Testis (tissue), 3 donors: ENCODE measurements around the gene SFR1. TPM values are rescaled to one million over a fixed set of nuclear protein-coding genes. Genes with fewer than 3 reads are reported as not detected.

Experiments used
- DNase-seq: peaks from one replicate; pipeline ENCODE4 v3.0.0-alpha.2; 2019
- H3K27ac ChIP-seq, 2 donors: fragments of 200-600 bp; sonication (generic); one replicate each; pipeline ENCODE4 v1.5.1; 2019
- H3K27me3 ChIP-seq: fragments of 200-600 bp; sonication (generic); one replicate; pipeline ENCODE4 v1.5.1; 2019
- H3K36me3 ChIP-seq: fragments of 200-600 bp; sonication (generic); one replicate; pipeline ENCODE4 v1.5.1; 2017; ENCODE audit warnings: low read depth; ENCODE audit errors: missing control alignments
- H3K4me1 ChIP-seq: fragments of 200-600 bp; sonication (generic); one replicate; pipeline ENCODE4 v1.5.1; 2019
- H3K4me3 ChIP-seq, 2 donors: fragments of 200-600 bp; sonication (generic); one replicate each; pipeline ENCODE4 v1.5.1; 2017 to 2019
- H3K9me3 ChIP-seq: fragments of 200-600 bp; sonication (generic); one replicate; pipeline ENCODE4 v1.5.1; 2017
- CTCF ChIP-seq, 3 experiments: fragments of 450-650 bp in 2 of 3; fragments of 200-600 bp in 1 of 3; sonication (generic) in 1 of 3; IDR thresholded peaks; one replicate each; pipeline ENCODE4 v1.5.1; 2016 to 2019; ENCODE audit warnings: antibody characterized with exemption in 3 of 3, mild to moderate bottlenecking in 2 of 3, moderate library complexity in 1 of 3
- POLR2A ChIP-seq: fragments of 450-650 bp; IDR thresholded peaks from one replicate; pipeline ENCODE4 v1.6.1; 2017; ENCODE audit warnings: antibody characterized with exemption, mild to moderate bottlenecking, moderate library complexity
- WGBS, 2 donors: methylation state at CpG; one replicate each; pipeline ENCODE4 v1.1.5; 2018; 5-methylcytosine and 5-hydroxymethylcytosine counted together
- intact Hi-C: fragments of 100-400 bp; cut with DNase I; formaldehyde crosslinking; loops from one replicate; pipeline ENCODE4 v1.15.1; 2023; ENCODE audit warnings: low total_unique reads
- polyA plus RNA-seq: library from polyadenylated mRNA; stranded (reverse); fragments of 350-450 nt; fragmentation: Illumina TruSeq; extraction: RNeasy Lipid Tissue Mini Kit (QIAGEN cat#74804); gene quantifications from one replicate; pipeline ENCODE4 v1.2.3, GENCODE V29; 2014; ENCODE audit warnings: low read depth, low replicate concordance; ENCODE audit not compliant: insufficient read depth
- total RNA-seq, 2 donors: library from RNA; depleted of rRNA; stranded (reverse); fragments of >200 nt; gene quantifications; one replicate each; pipeline ENCODE4 v1.2.3, GENCODE V29; 2016

Gene SFR1
- total and polyA plus RNA-seq, 3 donors from 2014 or later: 14.7 to 42.8 (median 25.3) TPM

GRCh38 chr10:104101902-104102301, 20.1 kb upstream of the SFR1 start:
- no peak for TF ChIP-seq POLR2A
- TF ChIP-seq CTCF (IDR thresholded peaks at IDR 0.05): no peak
- no peak overlapping the region for H3K27ac ChIP-seq
- H3K36me3 ChIP-seq: no peaks in the 10 kb centered on the region
- H3K27me3 ChIP-seq: no peaks in the 10 kb centered on the region
- intact Hi-C loops: no loop called here
- H3K4me1 ChIP-seq: no peaks in the 10 kb centered on the region
- H3K9me3 ChIP-seq: no peaks in the 10 kb centered on the region
- no peak for DNase-seq
- no peak overlapping the region for H3K4me3 ChIP-seq
- 76 to 79% methylated on average over 1 of the region's 1 CpG for WGBS, 2 donors

- H3K27ac ChIP-seq: no peak overlapping the region
- no peak overlapping the region for H3K4me3 ChIP-seq
- no peaks in the 10 kb centered on the region for H3K9me3 ChIP-seq
- no peaks in the 10 kb centered on the region for H3K27me3 ChIP-seq
- no peak for DNase-seq
- H3K36me3 ChIP-seq: no peaks in the 10 kb centered on the region
- TF ChIP-seq POLR2A: no peak
- no peak for TF ChIP-seq CTCF (IDR thresholded peaks at IDR 0.05)
- WGBS, 2 donors: 80 to 82% methylated on average over 1 of the region's 1 CpG
- H3K4me1 ChIP-seq: no peaks in the 10 kb centered on the region
- intact Hi-C loops: no loop called here
Observed at GRCh38 chr10:104103956-104104355, 18.0 kb upstream of the SFR1 start.

- 0% methylated on average over 1 of the region's 1 CpG for WGBS, 2 donors
- TF ChIP-seq POLR2A: no peak
- TF ChIP-seq CTCF (IDR thresholded peaks at IDR 0.05): no peak
- DNase-seq: no peak
- Histone ChIP-seq H3K27me3 (no peaks in the 10 kb centered on the region), H3K36me3 (no peaks in the 10 kb centered on the region), H3K27ac (no peak overlapping the region), H3K9me3 (no peaks in the 10 kb centered on the region), H3K4me1 (no peaks in the 10 kb centered on the region), H3K4me3 (no peak overlapping the region)
- intact Hi-C loops: no loop called here
Observed at GRCh38 chr10:104104418-104104817, 17.6 kb upstream of the SFR1 start.

- TF ChIP-seq CTCF (IDR thresholded peaks at IDR 0.05) (no peak), POLR2A (no peak)
- 94 to 96% methylated on average over 2 of the region's 2 CpGs for WGBS, 2 donors
- no peaks in the 10 kb centered on the region for H3K4me1 ChIP-seq
- H3K27ac ChIP-seq: no peak overlapping the region
- no peaks in the 10 kb centered on the region for H3K9me3 ChIP-seq
- H3K4me3 ChIP-seq: no peak overlapping the region
- no peaks in the 10 kb centered on the region for H3K36me3 ChIP-seq
- H3K27me3 ChIP-seq: no peaks in the 10 kb centered on the region
- intact Hi-C loops: no loop called here
- DNase-seq: no peak
Observed at GRCh38 chr10:104104926-104105325, 17.0 kb upstream of the SFR1 start.

- H3K9me3 ChIP-seq: no peaks in the 10 kb centered on the region
- H3K27me3 ChIP-seq: no peaks in the 10 kb centered on the region
- intact Hi-C loops: no loop called here
- TF ChIP-seq POLR2A (no peak), CTCF (IDR thresholded peaks at IDR 0.05) (no peak)
- no peak for DNase-seq
- H3K36me3 ChIP-seq: no peaks in the 10 kb centered on the region
- no peaks in the 10 kb centered on the region for H3K4me1 ChIP-seq
- H3K4me3 ChIP-seq: no peak overlapping the region
- 71 to 72% methylated on average over 3 of the region's 3 CpGs for WGBS, 2 donors
- H3K27ac ChIP-seq: no peak overlapping the region
Observed at GRCh38 chr10:104109908-104110662, 11.9 kb upstream of the SFR1 start.
